ENCODE measurements around the gene RRP8.

DNA sequence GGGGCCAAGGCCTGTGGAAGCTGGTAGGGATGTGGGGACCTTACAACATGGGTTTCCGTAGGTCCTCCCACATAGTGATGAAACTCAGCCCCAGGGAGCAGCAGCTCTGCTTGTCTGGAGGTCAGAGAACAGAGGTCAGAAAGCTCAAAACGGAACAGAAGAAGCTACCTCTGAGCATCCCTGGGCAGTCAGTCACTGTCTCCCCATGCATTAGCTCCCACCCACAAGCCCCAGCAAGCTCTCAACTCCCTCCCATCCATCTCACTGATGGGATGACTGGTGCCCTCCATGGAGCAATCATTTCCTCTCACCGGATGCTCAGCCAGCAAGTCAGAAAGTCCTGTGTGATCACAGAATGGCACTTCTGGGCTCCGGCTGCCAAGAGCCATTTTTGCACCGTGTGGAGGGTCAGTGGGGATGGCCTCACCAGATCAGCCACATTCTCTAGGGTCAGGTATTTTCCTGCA, 13.9 kb upstream of the RRP8 start:
- TF ChIP-seq ZNF274 (IDR thresholded peaks at IDR 0.05; ENCODE audit: low read depth, low read length): no peak
- no peak for TF ChIP-seq YY1 (IDR thresholded peaks at IDR 0.05; ENCODE audit: insufficient read depth, insufficient read length)

Data from NT2/D1 (cell line).